Sigmoid colon (tissue), 4 donors: ENCODE measurements around the gene ADAT1.
"Not testable (repeated sequence)": the region's sequence is repeated elsewhere in the genome, so short reads cannot be mapped to it uniquely, and the experiment has no call there.

Experiments used
- EP300 ChIP-seq, 4 donors: sonication (generic); formaldehyde crosslinking; IDR thresholded peaks; one replicate each; pipeline ENCODE4 v1.6.1; 2017; ENCODE audit warnings: antibody characterized with exemption in 4 of 4
- POLR2A ChIP-seq, 2 donors: fragments of 450-650 bp; IDR thresholded peaks; one replicate each; pipeline ENCODE4 v1.6.1; 2016; ENCODE audit warnings: antibody characterized with exemption in 2 of 2, mild to moderate bottlenecking in 2 of 2, moderate library complexity in 2 of 2
- POLR2AphosphoS5 ChIP-seq, 4 donors: sonication (generic); formaldehyde crosslinking; IDR thresholded peaks; one replicate each; pipeline ENCODE4 v1.6.1; 2017; ENCODE audit warnings: antibody characterized with exemption in 4 of 4
- TF ChIP-seq, protein P1 (sequence below), 4 experiments: fragments of 450-650 bp in 3 of 4; fragments of 200-600 bp in 1 of 4; IDR thresholded peaks; one replicate each; pipeline ENCODE4 v1.5.1; 2016 to 2019; ENCODE audit warnings: antibody characterized with exemption in 4 of 4, mild to moderate bottlenecking in 3 of 4, moderate library complexity in 2 of 4

DNA sequence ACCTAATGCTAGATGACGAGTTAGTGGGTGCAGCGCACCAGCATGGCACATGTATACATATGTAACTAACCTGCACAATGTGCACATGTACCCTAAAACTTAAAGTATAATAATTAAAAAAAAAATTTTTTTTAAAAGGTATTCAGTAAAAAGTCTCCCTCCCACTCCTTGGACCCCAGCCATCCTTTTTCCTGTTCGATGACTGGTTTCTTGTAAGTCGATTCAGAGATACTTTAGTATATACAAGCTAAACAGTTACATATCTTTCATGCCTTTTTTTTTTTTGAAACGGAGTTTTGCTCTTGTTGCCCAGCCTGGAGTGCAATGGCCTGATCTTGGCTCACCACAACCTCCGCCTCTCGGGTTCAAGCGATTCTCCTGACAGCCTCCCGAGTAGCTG, 31.2 kb downstream of the ADAT1 start:
- TF ChIP-seq, protein P1, sequence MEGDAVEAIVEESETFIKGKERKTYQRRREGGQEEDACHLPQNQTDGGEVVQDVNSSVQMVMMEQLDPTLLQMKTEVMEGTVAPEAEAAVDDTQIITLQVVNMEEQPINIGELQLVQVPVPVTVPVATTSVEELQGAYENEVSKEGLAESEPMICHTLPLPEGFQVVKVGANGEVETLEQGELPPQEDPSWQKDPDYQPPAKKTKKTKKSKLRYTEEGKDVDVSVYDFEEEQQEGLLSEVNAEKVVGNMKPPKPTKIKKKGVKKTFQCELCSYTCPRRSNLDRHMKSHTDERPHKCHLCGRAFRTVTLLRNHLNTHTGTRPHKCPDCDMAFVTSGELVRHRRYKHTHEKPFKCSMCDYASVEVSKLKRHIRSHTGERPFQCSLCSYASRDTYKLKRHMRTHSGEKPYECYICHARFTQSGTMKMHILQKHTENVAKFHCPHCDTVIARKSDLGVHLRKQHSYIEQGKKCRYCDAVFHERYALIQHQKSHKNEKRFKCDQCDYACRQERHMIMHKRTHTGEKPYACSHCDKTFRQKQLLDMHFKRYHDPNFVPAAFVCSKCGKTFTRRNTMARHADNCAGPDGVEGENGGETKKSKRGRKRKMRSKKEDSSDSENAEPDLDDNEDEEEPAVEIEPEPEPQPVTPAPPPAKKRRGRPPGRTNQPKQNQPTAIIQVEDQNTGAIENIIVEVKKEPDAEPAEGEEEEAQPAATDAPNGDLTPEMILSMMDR (IDR thresholded peaks at IDR 0.05): not testable (repeated sequence)
- not testable (repeated sequence) for TF ChIP-seq EP300, POLR2AphosphoS5, POLR2A (IDR thresholded peaks at IDR 0.05)
